ENCODE measurements around the gene PHF21B.
"Not testable (repeated sequence)": the region's sequence is repeated elsewhere in the genome, so short reads cannot be mapped to it uniquely, and the experiment has no call there.

Gene PHF21B

DNA sequence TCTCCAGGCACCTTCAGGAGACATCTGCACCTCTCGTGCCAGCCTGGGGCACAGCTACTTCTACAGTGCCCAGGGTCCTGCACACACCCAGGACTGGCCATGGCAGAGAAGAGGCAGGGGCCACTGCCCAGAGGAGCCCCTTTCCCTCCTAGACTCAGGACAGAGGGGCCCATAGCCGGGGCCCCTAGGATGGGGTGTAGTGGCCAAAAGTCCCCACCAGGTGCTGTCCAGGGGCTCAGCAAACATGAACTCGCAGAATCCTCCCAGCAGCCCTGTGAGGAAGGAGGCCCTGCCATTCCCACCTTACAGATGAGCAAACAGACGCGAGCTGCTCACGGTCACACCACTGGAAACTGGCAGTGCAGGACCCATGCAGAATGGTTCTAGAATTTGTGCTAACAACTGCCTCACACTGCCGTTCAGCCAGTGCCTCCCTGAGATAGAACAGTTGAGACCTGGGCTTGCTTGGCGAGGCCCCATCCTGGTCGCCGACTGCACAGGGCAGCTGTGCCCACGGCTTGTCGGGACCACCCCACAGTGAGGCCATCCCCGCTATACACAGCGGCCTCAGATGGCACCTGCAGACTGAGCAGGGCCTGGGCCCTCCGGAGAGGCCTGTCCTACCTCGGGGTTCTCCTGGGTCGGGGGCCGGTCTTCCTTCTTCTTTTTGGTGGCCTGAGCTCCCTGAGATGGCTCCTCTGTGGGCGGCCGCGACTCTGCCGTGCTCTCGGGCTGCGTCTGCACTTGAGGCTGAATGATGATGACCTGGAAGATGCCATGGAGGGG is 96.4 kb downstream of the PHF21B start:
- FAIRE-seq = no peak
- TF ChIP-seq POLR2AphosphoS5 (IDR thresholded peaks at IDR 0.05; ENCODE audit: low read depth, low read length) (no peak), PAX5 (IDR thresholded peaks at IDR 0.05; ENCODE audit: insufficient read depth, low read length, severe bottlenecking) (no peak), POU2F2 (IDR thresholded peaks at IDR 0.05; ENCODE audit: low read depth, low read length) (no peak), TAF1 (IDR thresholded peaks at IDR 0.05; ENCODE audit: low read depth, low read length) (no peak), SPI1 (IDR thresholded peaks at IDR 0.05; ENCODE audit: low read depth, low read length) (no peak), POLR2A (IDR thresholded peaks at IDR 0.05; ENCODE audit: low read depth, low read length) (no peak)
- DNase-seq (ENCODE audit: insufficient read length, low spot score) = no peak

DNA sequence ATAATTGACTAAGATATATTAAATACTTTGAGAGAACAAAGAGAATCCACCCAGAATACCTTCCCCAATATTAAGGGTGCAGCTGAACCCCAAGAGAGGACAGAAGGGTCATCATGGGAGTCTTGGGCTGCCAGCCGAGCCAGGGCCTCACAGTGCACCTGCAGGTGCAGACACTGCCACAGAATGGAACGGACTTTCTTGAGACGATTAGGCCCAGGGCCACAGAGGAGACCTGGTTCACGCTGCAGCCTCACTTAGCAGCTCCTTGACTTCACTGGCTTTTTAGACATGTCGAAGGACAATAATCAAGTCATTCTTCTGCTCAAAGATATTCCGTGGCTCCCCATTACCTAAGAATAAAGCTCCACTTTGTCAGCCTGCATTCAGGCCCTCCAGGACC is 100.6 kb downstream of the PHF21B start:
- no peak for TF ChIP-seq TAF1 (IDR thresholded peaks at IDR 0.05; ENCODE audit: low read depth, low read length)
- no peak for FAIRE-seq
- no peak for DNase-seq (ENCODE audit: insufficient read length, low spot score)

DNA sequence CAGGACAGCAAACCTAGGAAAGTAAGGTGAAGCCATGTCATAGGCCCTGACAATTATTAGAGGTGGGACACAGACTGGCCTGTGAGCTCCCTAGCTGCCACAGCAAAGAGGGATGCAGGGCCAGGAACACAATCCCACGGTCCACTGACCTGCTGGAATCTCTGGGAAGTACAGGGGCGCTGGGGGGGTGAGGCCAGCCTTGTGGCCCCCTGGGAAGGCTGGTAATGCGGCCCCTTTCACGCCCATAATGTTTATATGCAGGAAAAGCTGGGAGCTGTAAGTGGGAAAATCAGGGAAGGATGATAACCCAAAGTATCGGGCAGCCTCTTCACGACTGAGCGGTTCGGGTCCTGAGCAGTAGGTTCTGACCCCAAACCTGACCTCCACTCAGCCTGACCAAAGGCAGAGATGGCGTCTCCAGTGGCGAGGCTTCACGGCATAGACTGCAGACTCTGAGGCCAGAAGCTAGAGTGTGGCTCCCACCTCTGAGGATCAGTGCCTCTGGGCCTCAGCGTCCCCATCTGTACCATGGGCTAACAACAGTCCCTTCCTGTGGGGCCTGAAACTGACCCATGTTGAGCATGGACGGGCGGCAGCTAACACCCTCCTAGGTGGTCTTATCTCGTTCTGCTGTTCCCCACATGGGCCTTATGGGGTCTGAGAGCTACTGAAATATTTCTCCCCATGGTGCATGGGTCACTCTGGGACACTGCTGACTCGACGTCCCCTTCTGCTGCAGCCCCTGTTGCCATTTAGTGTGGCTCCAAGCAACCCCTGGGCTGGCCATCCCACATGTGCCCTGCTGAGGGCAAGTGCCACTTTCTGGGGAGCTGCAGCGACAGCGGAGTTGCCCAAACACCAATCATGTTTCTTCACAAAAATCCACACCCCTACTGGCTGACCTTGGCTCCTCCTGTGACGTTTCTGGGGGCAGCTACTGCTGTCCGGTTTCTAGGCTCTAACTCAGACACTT is 101.8 kb downstream of the PHF21B start:
- DNase-seq (ENCODE audit: insufficient read length, low spot score) (no peak), FAIRE-seq (no peak)
- no peak for TF ChIP-seq TAF1 (IDR thresholded peaks at IDR 0.05; ENCODE audit: low read depth, low read length)
- no peak for TF ChIP-seq POLR2AphosphoS5 (IDR thresholded peaks at IDR 0.05; ENCODE audit: low read depth, low read length)
- no peak for TF ChIP-seq PAX5 (IDR thresholded peaks at IDR 0.05; ENCODE audit: insufficient read depth, low read length, severe bottlenecking)
- TF ChIP-seq POU2F2 (IDR thresholded peaks at IDR 0.05; ENCODE audit: low read depth, low read length) = no peak
- TF ChIP-seq POLR2A (IDR thresholded peaks at IDR 0.05; ENCODE audit: low read depth, low read length) = no peak

DNA sequence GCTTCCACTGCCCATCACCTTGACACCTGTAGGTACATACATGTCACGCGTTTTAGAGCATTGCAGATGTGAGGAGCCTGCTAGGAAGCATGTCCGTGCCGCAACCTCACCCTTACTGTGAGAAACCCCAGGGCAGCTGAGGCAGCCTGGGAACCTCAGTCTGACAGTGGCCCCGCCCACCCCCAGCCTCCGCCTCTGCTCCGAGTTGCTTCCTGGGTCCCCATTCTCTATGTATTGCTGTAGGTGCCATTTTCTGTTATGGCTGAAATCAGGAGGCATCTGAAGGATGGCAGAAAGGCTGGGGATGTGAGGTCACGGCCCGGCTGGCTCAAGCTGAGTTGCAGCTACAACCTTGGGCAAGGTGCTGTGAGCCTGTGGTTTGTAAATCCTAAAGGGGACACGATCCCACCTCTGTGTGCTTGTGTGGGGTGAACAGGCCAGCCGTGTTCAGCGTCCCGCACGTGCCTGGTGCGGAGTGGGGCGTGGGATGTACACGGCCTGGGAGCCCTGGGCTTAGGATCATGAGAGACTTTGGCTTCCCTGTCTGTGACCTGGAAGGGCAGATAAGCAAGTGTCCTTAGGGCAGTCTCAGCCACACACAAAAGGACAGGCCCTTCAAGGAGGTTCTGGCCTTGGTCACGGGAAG is 102.7 kb downstream of the PHF21B start:
- no peak for TF ChIP-seq TAF1 (IDR thresholded peaks at IDR 0.05; ENCODE audit: low read depth, low read length)
- no peak for TF ChIP-seq PAX5 (IDR thresholded peaks at IDR 0.05; ENCODE audit: insufficient read depth, low read length, severe bottlenecking)
- no peak for TF ChIP-seq SPI1 (IDR thresholded peaks at IDR 0.05; ENCODE audit: low read depth, low read length)
- TF ChIP-seq POLR2A (IDR thresholded peaks at IDR 0.05; ENCODE audit: low read depth, low read length) = no peak
- TF ChIP-seq POU2F2 (IDR thresholded peaks at IDR 0.05; ENCODE audit: low read depth, low read length) = no peak
- no peak for TF ChIP-seq POLR2AphosphoS5 (IDR thresholded peaks at IDR 0.05; ENCODE audit: low read depth, low read length)
- FAIRE-seq (no peak), DNase-seq (ENCODE audit: insufficient read length, low spot score) (no peak)

DNA sequence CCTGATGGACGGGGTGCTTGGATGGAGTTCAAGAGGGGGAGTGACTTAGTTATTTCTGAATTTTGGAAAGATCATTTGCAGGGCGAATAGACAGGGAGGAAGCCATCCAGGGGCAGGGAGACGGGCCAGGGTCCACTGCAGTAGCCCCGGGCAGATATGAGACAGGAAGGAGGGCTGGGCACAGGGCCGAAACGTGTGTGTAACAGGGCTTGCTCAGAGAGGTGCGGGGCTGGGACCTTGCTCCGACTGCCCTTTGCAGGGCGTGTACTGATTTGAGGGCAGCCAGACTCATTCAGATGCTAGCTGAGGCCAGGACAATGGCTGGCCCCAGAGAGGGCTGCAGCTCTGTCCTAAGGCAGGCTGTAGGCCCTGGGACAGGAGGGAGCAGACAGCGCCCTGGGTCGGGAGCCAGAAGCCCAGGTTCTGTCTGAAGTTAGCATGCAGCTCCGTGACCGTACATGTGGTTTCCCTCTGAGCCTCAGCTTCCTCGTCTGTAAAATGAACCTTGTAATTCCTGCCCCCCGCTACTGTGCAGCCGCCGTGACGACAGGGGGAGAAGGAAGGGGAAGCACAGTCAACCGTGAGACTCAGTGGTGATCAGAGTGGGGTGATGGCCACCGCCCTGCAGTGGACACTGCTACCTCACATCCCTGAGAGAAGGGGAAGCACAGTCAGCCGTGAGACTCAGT is 103.4 kb downstream of the PHF21B start:
- no peak for FAIRE-seq
- no peak for TF ChIP-seq SPI1 (IDR thresholded peaks at IDR 0.05; ENCODE audit: low read depth, low read length)
- no peak for TF ChIP-seq PAX5 (IDR thresholded peaks at IDR 0.05; ENCODE audit: insufficient read depth, low read length, severe bottlenecking)
- no peak for TF ChIP-seq TAF1 (IDR thresholded peaks at IDR 0.05; ENCODE audit: low read depth, low read length)
- no peak for TF ChIP-seq POU2F2 (IDR thresholded peaks at IDR 0.05; ENCODE audit: low read depth, low read length)
- no peak for TF ChIP-seq POLR2A (IDR thresholded peaks at IDR 0.05; ENCODE audit: low read depth, low read length)
- TF ChIP-seq POLR2AphosphoS5 (IDR thresholded peaks at IDR 0.05; ENCODE audit: low read depth, low read length) = no peak
- no peak for DNase-seq (ENCODE audit: insufficient read length, low spot score)

DNA sequence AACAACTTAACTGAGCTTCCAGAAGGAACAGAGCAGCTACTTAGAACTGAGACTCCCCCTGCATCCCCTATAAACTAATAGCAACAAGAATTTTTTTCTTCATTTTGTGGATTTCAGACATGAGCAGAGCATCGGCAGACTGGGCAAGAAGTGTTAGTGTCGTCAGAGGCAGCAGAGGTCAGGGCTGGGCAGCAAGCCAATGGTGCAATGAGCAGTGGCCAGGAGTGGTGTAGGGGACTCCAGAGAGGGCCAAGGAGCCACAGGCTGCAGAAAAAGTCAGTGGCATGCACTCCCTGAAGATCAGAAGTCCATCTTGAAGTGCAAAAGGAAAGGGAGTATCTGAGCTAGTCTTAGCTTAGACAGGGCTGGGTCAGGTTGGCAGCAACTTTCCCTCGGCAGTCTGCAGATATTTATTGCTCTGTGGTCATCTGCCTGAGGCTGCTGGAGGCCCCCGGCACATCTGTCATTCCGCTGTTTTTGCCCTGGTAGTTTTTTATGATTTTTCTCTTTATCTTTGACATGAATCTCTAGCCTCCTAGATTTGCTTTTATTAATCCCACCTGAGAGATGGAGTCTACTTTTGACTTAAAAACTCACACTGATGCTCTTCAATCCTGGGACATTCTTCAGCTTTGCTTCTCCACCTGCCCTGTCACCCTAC is 105.2 kb downstream of the PHF21B start:
- not testable (repeated sequence) for DNase-seq (ENCODE audit: insufficient read length, low spot score); FAIRE-seq

DNA sequence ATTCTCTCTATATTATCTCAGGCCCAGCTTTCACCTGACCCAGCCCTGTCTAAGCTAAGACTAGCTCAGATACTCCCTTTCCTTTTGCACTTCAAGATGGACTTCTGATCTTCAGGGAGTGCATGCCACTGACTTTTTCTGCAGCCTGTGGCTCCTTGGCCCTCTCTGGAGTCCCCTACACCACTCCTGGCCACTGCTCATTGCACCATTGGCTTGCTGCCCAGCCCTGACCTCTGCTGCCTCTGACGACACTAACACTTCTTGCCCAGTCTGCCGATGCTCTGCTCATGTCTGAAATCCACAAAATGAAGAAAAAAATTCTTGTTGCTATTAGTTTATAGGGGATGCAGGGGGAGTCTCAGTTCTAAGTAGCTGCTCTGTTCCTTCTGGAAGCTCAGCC is 106.6 kb downstream of the PHF21B start:
- DNase-seq (ENCODE audit: insufficient read length, low spot score); FAIRE-seq: not testable (repeated sequence)

DNA sequence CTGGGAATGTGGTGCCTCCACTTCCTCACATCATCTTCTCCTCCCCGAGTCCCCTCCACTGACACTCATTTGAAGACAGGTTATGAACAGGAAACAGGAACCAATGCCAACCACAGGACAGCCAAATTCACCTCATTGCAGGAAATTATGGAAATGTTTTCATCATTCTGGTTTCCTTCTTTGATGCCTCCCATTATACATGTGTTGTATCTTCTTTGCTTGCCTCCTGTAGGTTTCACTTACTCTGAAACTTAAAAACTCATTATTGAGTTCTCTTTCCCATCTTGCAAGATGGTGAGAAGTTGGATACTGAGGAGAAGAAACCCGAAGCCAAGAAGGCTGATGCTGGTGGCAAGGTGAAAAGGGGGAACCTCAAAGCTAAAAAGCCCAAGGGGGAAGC is 108.5 kb downstream of the PHF21B start:
- no peak for TF ChIP-seq PAX5 (IDR thresholded peaks at IDR 0.05; ENCODE audit: insufficient read depth, low read length, severe bottlenecking)
- no peak for TF ChIP-seq POU2F2 (IDR thresholded peaks at IDR 0.05; ENCODE audit: low read depth, low read length)
- no peak for TF ChIP-seq POLR2AphosphoS5 (IDR thresholded peaks at IDR 0.05; ENCODE audit: low read depth, low read length)
- TF ChIP-seq SPI1 (IDR thresholded peaks at IDR 0.05; ENCODE audit: low read depth, low read length) = no peak
- no peak for TF ChIP-seq TAF1 (IDR thresholded peaks at IDR 0.05; ENCODE audit: low read depth, low read length)
- TF ChIP-seq POLR2A (IDR thresholded peaks at IDR 0.05; ENCODE audit: low read depth, low read length) = no peak
- no peak for DNase-seq (ENCODE audit: insufficient read length, low spot score)
- no peak for FAIRE-seq

DNA sequence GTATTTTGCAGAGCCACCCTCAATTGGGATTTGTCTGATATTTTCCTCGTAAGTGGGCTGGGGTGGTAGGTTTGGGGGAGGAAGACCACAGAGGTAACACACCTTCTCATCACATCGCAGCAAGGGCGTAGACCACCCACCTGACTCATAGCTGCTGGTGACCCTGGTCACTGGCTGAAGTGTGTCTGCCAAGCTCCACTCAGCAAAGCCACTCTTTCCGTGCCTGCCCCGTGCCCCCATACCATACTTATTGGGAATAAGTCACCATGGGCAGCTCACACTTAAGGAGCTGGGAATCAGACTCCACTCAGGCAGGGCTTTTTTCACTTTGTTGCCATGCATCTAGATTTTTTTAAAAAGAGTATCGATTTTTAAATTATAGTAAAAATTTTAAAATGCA is 111.6 kb downstream of the PHF21B start:
- no peak for TF ChIP-seq PAX5 (IDR thresholded peaks at IDR 0.05; ENCODE audit: insufficient read depth, low read length, severe bottlenecking)
- TF ChIP-seq POU2F2 (IDR thresholded peaks at IDR 0.05; ENCODE audit: low read depth, low read length) = no peak
- no peak for TF ChIP-seq POLR2A (IDR thresholded peaks at IDR 0.05; ENCODE audit: low read depth, low read length)
- TF ChIP-seq POLR2AphosphoS5 (IDR thresholded peaks at IDR 0.05; ENCODE audit: low read depth, low read length) = no peak
- TF ChIP-seq TAF1 (IDR thresholded peaks at IDR 0.05; ENCODE audit: low read depth, low read length) = no peak
- TF ChIP-seq SPI1 (IDR thresholded peaks at IDR 0.05; ENCODE audit: low read depth, low read length) = no peak
- FAIRE-seq = no peak
- DNase-seq (ENCODE audit: insufficient read length, low spot score) = no peak
